LNCAP (cell line): Measurements from ENCODE around the gene GRIK2.

Experiments
- CTCF ChIP-seq: fragments of 450-650 bp; IDR thresholded peaks from 2 replicates; pipeline ENCODE4 v1.5.1; 2017; ENCODE audit warnings: mild to moderate bottlenecking

GRIK2 gene

GRCh38 chr6:101935732-101936131 lies 542.2 kb downstream of the GRIK2 start:
- no peak for TF ChIP-seq CTCF

- TF ChIP-seq CTCF = no peak
These were observed 543.0 kb downstream of the GRIK2 start for GRCh38 chr6:101936516-101936915.

GRCh38 chr6:101937108-101937507 lies 543.6 kb downstream of the GRIK2 start:
- no peak for TF ChIP-seq CTCF

- TF ChIP-seq CTCF = no peak
These were observed 546.9 kb downstream of the GRIK2 start for GRCh38 chr6:101940391-101940790.

GRCh38 chr6:101956961-101957360 lies 563.5 kb downstream of the GRIK2 start:
- TF ChIP-seq CTCF = no peak

GRCh38 chr6:101961357-101961756 lies 567.8 kb downstream of the GRIK2 start:
- TF ChIP-seq CTCF = no peak

- no peak for TF ChIP-seq CTCF
These were observed 587.4 kb downstream of the GRIK2 start for GRCh38 chr6:101980924-101981323.

GRCh38 chr6:101986476-101986875 lies 593.0 kb downstream of the GRIK2 start:
- TF ChIP-seq CTCF = no peak
